Measurements from ENCODE around the gene GREB1L.

GREB1L gene

GRCh38 chr18:21499997-21500396 lies 258.0 kb downstream of the GREB1L start:
- H3K27ac Mint-ChIP-seq = no peak overlapping the region
- no peaks in the 10 kb centered on the region for H3K4me1 Mint-ChIP-seq
- DNase-seq (no peak), ATAC-seq (replicated peaks) (no peak)
- H3K4me3 Mint-ChIP-seq = no peak overlapping the region
- no peaks in the 10 kb centered on the region for H3K9me3 Mint-ChIP-seq
- H3K36me3 Mint-ChIP-seq = no peaks in the 10 kb centered on the region
- H3K27me3 Mint-ChIP-seq = no peaks in the 10 kb centered on the region

GRCh38 chr18:21502661-21503060 lies 260.6 kb downstream of the GREB1L start:
- H3K36me3 Mint-ChIP-seq = no peaks in the 10 kb centered on the region
- no peaks in the 10 kb centered on the region for H3K4me1 Mint-ChIP-seq
- DNase-seq (no peak), ATAC-seq (replicated peaks) (no peak)
- no peak overlapping the region for H3K4me3 Mint-ChIP-seq
- no peak overlapping the region for H3K27ac Mint-ChIP-seq
- H3K27me3 Mint-ChIP-seq = no peaks in the 10 kb centered on the region
- H3K9me3 Mint-ChIP-seq = no peaks in the 10 kb centered on the region

GRCh38 chr18:21507913-21508701 lies 266.1 kb downstream of the GREB1L start:
- Mint-ChIP-seq H3K36me3 (peaks cover 9 to 21% of the 10 kb centered on the region in 2 donors), H3K4me3 (no peak overlapping the region), H3K9me3 (peaks cover 3 to 5% of the 10 kb centered on the region in 2 donors), H3K4me1 (no peaks in the 10 kb centered on the region), H3K27ac (no peak overlapping the region), H3K27me3 (no peaks in the 10 kb centered on the region)
- ATAC-seq (replicated peaks) (no peak), DNase-seq (no peak)

GRCh38 chr18:21509062-21509461 lies 267.0 kb downstream of the GREB1L start:
- no peaks in the 10 kb centered on the region for H3K27me3 Mint-ChIP-seq
- ATAC-seq (replicated peaks) (no peak), DNase-seq (no peak)
- peaks cover 3 to 5% of the 10 kb centered on the region in 2 donors for H3K9me3 Mint-ChIP-seq
- no peaks in the 10 kb centered on the region for H3K4me1 Mint-ChIP-seq
- no peak overlapping the region for H3K4me3 Mint-ChIP-seq
- H3K36me3 Mint-ChIP-seq = peaks cover 18 to 29% of the 10 kb centered on the region in 2 donors
- H3K27ac Mint-ChIP-seq = no peak overlapping the region

GRCh38 chr18:21513292-21513691 lies 271.3 kb downstream of the GREB1L start:
- Mint-ChIP-seq H3K36me3 (peaks cover 29 to 48% of the 10 kb centered on the region in 2 donors), H3K4me1 (no peaks in the 10 kb centered on the region), H3K27ac (no peak overlapping the region), H3K9me3 (peaks cover 3 to 5% of the 10 kb centered on the region in 2 donors), H3K27me3 (no peaks in the 10 kb centered on the region), H3K4me3 (no peak overlapping the region)
- DNase-seq (no peak), ATAC-seq (replicated peaks) (no peak)

GRCh38 chr18:21513741-21514140 lies 271.7 kb downstream of the GREB1L start:
- no peak overlapping the region for H3K4me3 Mint-ChIP-seq
- H3K27ac Mint-ChIP-seq = no peak overlapping the region
- ATAC-seq (replicated peaks) (no peak), DNase-seq (no peak)
- H3K36me3 Mint-ChIP-seq = peaks cover 29 to 50% of the 10 kb centered on the region in 2 donors
- H3K9me3 Mint-ChIP-seq = peaks cover 3 to 5% of the 10 kb centered on the region in 2 donors
- no peaks in the 10 kb centered on the region for H3K27me3 Mint-ChIP-seq
- H3K4me1 Mint-ChIP-seq = no peaks in the 10 kb centered on the region

- H3K36me3 Mint-ChIP-seq = peaks cover 19 to 51% of the 10 kb centered on the region in 2 donors
- no peaks in the 10 kb centered on the region for H3K9me3 Mint-ChIP-seq
- H3K4me1 Mint-ChIP-seq = no peaks in the 10 kb centered on the region
- ATAC-seq (replicated peaks) (no peak), DNase-seq (no peak)
- no peak overlapping the region for H3K4me3 Mint-ChIP-seq
- H3K27me3 Mint-ChIP-seq = no peaks in the 10 kb centered on the region
- H3K27ac Mint-ChIP-seq = no peak overlapping the region
These were observed 280.5 kb downstream of the GREB1L start for GRCh38 chr18:21522530-21522929.

GRCh38 chr18:21525916-21526315 lies 283.9 kb downstream of the GREB1L start:
- H3K27me3 Mint-ChIP-seq = no peaks in the 10 kb centered on the region
- no peaks in the 10 kb centered on the region for H3K9me3 Mint-ChIP-seq
- H3K4me3 Mint-ChIP-seq = no peak overlapping the region
- H3K27ac Mint-ChIP-seq = no peak overlapping the region
- DNase-seq (no peak), ATAC-seq (replicated peaks) (no peak)
- no peaks in the 10 kb centered on the region for H3K4me1 Mint-ChIP-seq
- peaks cover 15 to 38% of the 10 kb centered on the region in 2 donors for H3K36me3 Mint-ChIP-seq

- H3K9me3 Mint-ChIP-seq = no peaks in the 10 kb centered on the region
- ATAC-seq (replicated peaks) = no peak
- peaks cover 17 to 38% of the 10 kb centered on the region in 2 donors for H3K36me3 Mint-ChIP-seq
- no peaks in the 10 kb centered on the region for H3K27me3 Mint-ChIP-seq
- H3K4me3 Mint-ChIP-seq = no peak overlapping the region
- no peak overlapping the region for H3K27ac Mint-ChIP-seq
- DNase-seq = no peak
- H3K4me1 Mint-ChIP-seq = no peaks in the 10 kb centered on the region
These were observed 284.4 kb downstream of the GREB1L start for GRCh38 chr18:21526463-21526862.

- Mint-ChIP-seq H3K4me1 (no peaks in the 10 kb centered on the region), H3K4me3 (no peak overlapping the region)
These were observed 292.3 kb downstream of the GREB1L start for GRCh38 chr18:21534327-21534726.

GRCh38 chr18:21538230-21538629 lies 296.2 kb downstream of the GREB1L start:
- DNase-seq = no peak

More at GRCh38 chr18:21534327-21534726, 292.3 kb downstream of the GREB1L start:
- H3K27me3 Mint-ChIP-seq = no peaks in the 10 kb centered on the region
- no peak for DNase-seq
- H3K36me3 Mint-ChIP-seq = peaks cover 14 to 28% of the 10 kb centered on the region in 2 donors
- H3K9me3 Mint-ChIP-seq = no peaks in the 10 kb centered on the region
- no peak overlapping the region for H3K27ac Mint-ChIP-seq
- no peak for ATAC-seq (replicated peaks)

GRCh38 chr18:21546423-21546822 lies 304.4 kb downstream of the GREB1L start:
- H3K27me3 Mint-ChIP-seq = no peaks in the 10 kb centered on the region

More at GRCh38 chr18:21538230-21538629, 296.2 kb downstream of the GREB1L start:
- no peak for ATAC-seq (replicated peaks)
- Mint-ChIP-seq H3K27ac (no peak overlapping the region), H3K27me3 (no peaks in the 10 kb centered on the region), H3K9me3 (no peaks in the 10 kb centered on the region), H3K4me3 (no peak overlapping the region), H3K36me3 (peaks cover 10 to 22% of the 10 kb centered on the region in 2 donors), H3K4me1 (no peaks in the 10 kb centered on the region)

GRCh38 chr18:21548647-21549046 lies 306.6 kb downstream of the GREB1L start:
- Mint-ChIP-seq H3K4me3 (no peak overlapping the region), H3K27ac (no peak overlapping the region), H3K27me3 (no peaks in the 10 kb centered on the region), H3K9me3 (peaks cover 4 to 8% of the 10 kb centered on the region in 2 donors), H3K36me3 (peaks cover 51 to 56% of the 10 kb centered on the region in 2 donors), H3K4me1 (peaks cover 0 to 5% of the 10 kb centered on the region in 2 donors)
- no peak for ATAC-seq (replicated peaks)
- no peak for DNase-seq

More at GRCh38 chr18:21546423-21546822, 304.4 kb downstream of the GREB1L start:
- DNase-seq (no peak), ATAC-seq (replicated peaks) (no peak)
- Mint-ChIP-seq H3K9me3 (no peaks in the 10 kb centered on the region), H3K4me1 (no peaks in the 10 kb centered on the region), H3K4me3 (no peak overlapping the region), H3K27ac (no peak overlapping the region), H3K36me3 (peaks cover 40 to 47% of the 10 kb centered on the region in 2 donors)

GRCh38 chr18:21550510-21550970 lies 308.5 kb downstream of the GREB1L start:
- Mint-ChIP-seq H3K4me1 (peaks cover 0 to 6% of the 10 kb centered on the region in 2 donors), H3K4me3 (no peak overlapping the region), H3K27ac (no peak overlapping the region), H3K36me3 (peaks cover 58 to 62% of the 10 kb centered on the region in 2 donors), H3K9me3 (peaks cover 4 to 8% of the 10 kb centered on the region in 2 donors), H3K27me3 (no peaks in the 10 kb centered on the region)
- DNase-seq = no peak
- ATAC-seq (replicated peaks) = no peak

GRCh38 chr18:21557607-21558253 lies 315.7 kb downstream of the GREB1L start:
- Mint-ChIP-seq H3K4me1 (peaks cover 3 to 10% of the 10 kb centered on the region in 2 donors), H3K9me3 (no peaks in the 10 kb centered on the region), H3K4me3 (no peak overlapping the region), H3K36me3 (peaks cover 41 to 46% of the 10 kb centered on the region in 2 donors), H3K27me3 (no peaks in the 10 kb centered on the region), H3K27ac (peak overlapping the region; percentile 56)
- ATAC-seq (replicated peaks) (no peak), DNase-seq (no peak)

All from stimulated activated naive B cell treated with anti-CD40 and anti-IgM and Interleukin-4, amounts not matched to agents 10 μg/mL and 1 μg/mL and 100 μg/mL, for 72 hours (primary cell).